GM12878 (cell line): ENCODE measurements around the gene RYR2.

Experiments
- CTCF ChIP-seq, 3 experiments: IDR thresholded peaks in 2 of 3; conservative IDR thresholded peaks in 1 of 3; 2 replicates each; pipeline ENCODE4 v1.5.1; 2011; ENCODE audit warnings: low read depth in 3 of 3, low read length in 3 of 3, mild to moderate bottlenecking in 3 of 3, control low read depth in 2 of 3, moderate library complexity in 2 of 3, inconsistent platforms in 1 of 3, mixed read lengths in 1 of 3; ENCODE audit not compliant: control insufficient read depth in 2 of 3, insufficient read depth in 1 of 3; ENCODE audit errors: extremely low read depth in 1 of 3
- EGR1 ChIP-seq, 2 experiments: IDR thresholded peaks; 1 replicate in 1 of 2; 2 replicates in 1 of 2; pipeline ENCODE4 v1.6.1; 2011 to 2012; ENCODE audit warnings: low read depth in 2 of 2, low read length in 2 of 2, borderline replicate concordance in 1 of 2, mild to moderate bottlenecking in 1 of 2, moderate library complexity in 1 of 2
- JUND ChIP-seq: IDR thresholded peaks from 2 replicates; pipeline ENCODE4 v1.6.1; 2012; ENCODE audit warnings: low read depth, mild to moderate bottlenecking, low read length, improper control_type of control experiment, moderate library complexity
- NBN ChIP-seq: fragments of 450-650 bp; IDR thresholded peaks from 2 replicates; pipeline ENCODE4 v1.6.1; 2016
- TARDBP ChIP-seq: IDR thresholded peaks from 2 replicates; pipeline ENCODE4 v1.6.1; 2016; ENCODE audit warnings: borderline replicate concordance
- TBL1XR1 ChIP-seq: IDR thresholded peaks from 2 replicates; pipeline ENCODE4 v1.6.1; 2012; ENCODE audit warnings: low read depth, low read length, improper control_type of control experiment
- TF ChIP-seq, protein P1 (sequence below): IDR thresholded peaks from 2 replicates; pipeline ENCODE4 v1.6.1; 2011; ENCODE audit warnings: low read depth, low read length, improper control_type of control experiment, borderline replicate concordance

GRCh38 chr1:237112663-237113062, 70.7 kb downstream of the RYR2 start:
- TF ChIP-seq CTCF (IDR thresholded peaks at IDR 0.05 in 2 of 3, conservative IDR thresholded peaks at IDR 0.05 in 1 of 3; ENCODE audit: control insufficient read depth in 2 of 3, extremely low read depth in 1 of 3, insufficient read depth in 1 of 3, low read depth in 3 of 3, low read length in 3 of 3) = no peak
- TF ChIP-seq NBN = no peak
- no peak for TF ChIP-seq JUND
- TF ChIP-seq TARDBP = no peak
- TF ChIP-seq, protein P1, sequence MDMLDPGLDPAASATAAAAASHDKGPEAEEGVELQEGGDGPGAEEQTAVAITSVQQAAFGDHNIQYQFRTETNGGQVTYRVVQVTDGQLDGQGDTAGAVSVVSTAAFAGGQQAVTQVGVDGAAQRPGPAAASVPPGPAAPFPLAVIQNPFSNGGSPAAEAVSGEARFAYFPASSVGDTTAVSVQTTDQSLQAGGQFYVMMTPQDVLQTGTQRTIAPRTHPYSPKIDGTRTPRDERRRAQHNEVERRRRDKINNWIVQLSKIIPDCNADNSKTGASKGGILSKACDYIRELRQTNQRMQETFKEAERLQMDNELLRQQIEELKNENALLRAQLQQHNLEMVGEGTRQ = no peak
- TF ChIP-seq TBL1XR1 = no peak
- no peak for TF ChIP-seq EGR1 (IDR thresholded peaks at IDR 0.05; ENCODE audit: borderline replicate concordance in 1 of 2, low read depth in 2 of 2, low read length in 2 of 2)
